Lower lobe of right lung (tissue), 2 donors: ENCODE measurements around the gene ZBTB42. TPM values are rescaled to one million over a fixed set of nuclear protein-coding genes. Genes with fewer than 3 reads are reported as not detected.

Experiments used
- ATAC-seq, 2 donors: fragments of 200-7000 bp; cut with Tn5 transposase; one replicate each; pipeline ENCODE4 v1.9.1; 2020 to 2022; ENCODE audit warnings: mild to moderate bottlenecking in 2 of 2, moderate library complexity in 2 of 2
- DNase-seq: peaks from one replicate; pipeline ENCODE4 v3.0.0-alpha.2; 2020
- H3K27ac ChIP-seq: fragments of 200-600 bp; one replicate; pipeline ENCODE4 v1.8.0; 2022
- H3K27me3 ChIP-seq: fragments of 200-600 bp; one replicate; pipeline ENCODE4 v1.8.0; 2022; ENCODE audit warnings: low read depth
- H3K36me3 ChIP-seq: fragments of 200-600 bp; one replicate; pipeline ENCODE4 v1.8.0; 2022; ENCODE audit warnings: mild to moderate bottlenecking
- H3K4me1 ChIP-seq: fragments of 200-600 bp; one replicate; pipeline ENCODE4 v1.8.0; 2022
- H3K4me3 ChIP-seq: fragments of 200-600 bp; one replicate; pipeline ENCODE4 v1.8.0; 2022; ENCODE audit warnings: mild to moderate bottlenecking
- H3K9me3 ChIP-seq: fragments of 200-600 bp; one replicate; pipeline ENCODE4 v1.8.0; 2022
- CTCF ChIP-seq: fragments of 200-600 bp; IDR thresholded peaks from one replicate; pipeline ENCODE4 v1.8.0; 2022; ENCODE audit warnings: antibody characterized with exemption, mild to moderate bottlenecking
- intact Hi-C: fragments of 100-400 bp; cut with DNase I; formaldehyde crosslinking; loops from one replicate; pipeline ENCODE4 v1.11.0; 2022
- total RNA-seq: library from RNA; stranded (reverse); fragmentation: NEBNext Ultra II Directional; extraction: Animal tissue kit (Norgen Biotek cat#: 25700); gene quantifications from one replicate; pipeline ENCODE4 v1.2.1, GENCODE V29; 2021
- donor health status: DM: no; HTN: yes; CAD: no; lungs with severe emphysema.

ZBTB42 gene
- total RNA-seq, 1 donor from 2014 or later = 13.1 TPM

GRCh38 chr14:104779776-104780512 lies 21.0 kb upstream of the ZBTB42 start:
- Histone ChIP-seq H3K27ac (no peak overlapping the region), H3K4me3 (no peak overlapping the region), H3K4me1 (peaks cover 9% of the 10 kb centered on the region), H3K36me3 (peaks cover 35% of the 10 kb centered on the region), H3K27me3 (no peaks in the 10 kb centered on the region), H3K9me3 (no peaks in the 10 kb centered on the region)
- TF ChIP-seq CTCF = no peak
- no peak for ATAC-seq
- intact Hi-C loops = no loop called here
- DNase-seq = no peak

- H3K27me3 ChIP-seq = no peaks in the 10 kb centered on the region
- ATAC-seq = no peak
- no peak for DNase-seq
- H3K27ac ChIP-seq = no peak overlapping the region
- TF ChIP-seq CTCF = no peak
- peaks cover 30% of the 10 kb centered on the region for H3K36me3 ChIP-seq
- H3K9me3 ChIP-seq = no peaks in the 10 kb centered on the region
- peaks cover 16% of the 10 kb centered on the region for H3K4me1 ChIP-seq
- no peak overlapping the region for H3K4me3 ChIP-seq
- intact Hi-C loops = no loop called here
Measured at GRCh38 chr14:104780513-104781030, 20.3 kb upstream of the ZBTB42 start.

GRCh38 chr14:104781271-104782077 lies 19.4 kb upstream of the ZBTB42 start:
- Histone ChIP-seq H3K27ac (no peak overlapping the region), H3K36me3 (peaks cover 26% of the 10 kb centered on the region), H3K4me1 (peaks cover 25% of the 10 kb centered on the region), H3K4me3 (no peak overlapping the region), H3K27me3 (no peaks in the 10 kb centered on the region), H3K9me3 (no peaks in the 10 kb centered on the region)
- ATAC-seq (no peak), DNase-seq (no peak)
- intact Hi-C loops = no loop called here
- TF ChIP-seq CTCF = no peak

GRCh38 chr14:104782086-104782807 lies 18.7 kb upstream of the ZBTB42 start:
- H3K9me3 ChIP-seq = no peaks in the 10 kb centered on the region
- no peak for TF ChIP-seq CTCF
- intact Hi-C loops = no loop called here
- peaks cover 27% of the 10 kb centered on the region for H3K36me3 ChIP-seq
- DNase-seq (no peak), ATAC-seq (no peak)
- no peak overlapping the region for H3K27ac ChIP-seq
- no peak overlapping the region for H3K4me3 ChIP-seq
- H3K27me3 ChIP-seq = no peaks in the 10 kb centered on the region
- H3K4me1 ChIP-seq = peaks cover 32% of the 10 kb centered on the region

- H3K27ac ChIP-seq = no peak overlapping the region
Measured at GRCh38 chr14:104782808-104783139, 18.1 kb upstream of the ZBTB42 start.

More at GRCh38 chr14:104782808-104783139, 18.1 kb upstream of the ZBTB42 start:
- H3K9me3 ChIP-seq = no peaks in the 10 kb centered on the region
- H3K27me3 ChIP-seq = no peaks in the 10 kb centered on the region
- no peak overlapping the region for H3K4me3 ChIP-seq
- H3K36me3 ChIP-seq = peaks cover 30% of the 10 kb centered on the region
- TF ChIP-seq CTCF = no peak
- H3K4me1 ChIP-seq = peaks cover 38% of the 10 kb centered on the region
- DNase-seq (no peak), ATAC-seq (no peak)
- intact Hi-C loops = no loop called here
